ENCODE results near the gene QSOX2. TPM values are rescaled to one million over a fixed set of nuclear protein-coding genes. Genes with fewer than 3 reads are reported as not detected.

The QSOX2 gene
- total RNA-seq, 4 donors from 2014 or later = 2.9 to 7.1 (median 5.5) TPM

DNA sequence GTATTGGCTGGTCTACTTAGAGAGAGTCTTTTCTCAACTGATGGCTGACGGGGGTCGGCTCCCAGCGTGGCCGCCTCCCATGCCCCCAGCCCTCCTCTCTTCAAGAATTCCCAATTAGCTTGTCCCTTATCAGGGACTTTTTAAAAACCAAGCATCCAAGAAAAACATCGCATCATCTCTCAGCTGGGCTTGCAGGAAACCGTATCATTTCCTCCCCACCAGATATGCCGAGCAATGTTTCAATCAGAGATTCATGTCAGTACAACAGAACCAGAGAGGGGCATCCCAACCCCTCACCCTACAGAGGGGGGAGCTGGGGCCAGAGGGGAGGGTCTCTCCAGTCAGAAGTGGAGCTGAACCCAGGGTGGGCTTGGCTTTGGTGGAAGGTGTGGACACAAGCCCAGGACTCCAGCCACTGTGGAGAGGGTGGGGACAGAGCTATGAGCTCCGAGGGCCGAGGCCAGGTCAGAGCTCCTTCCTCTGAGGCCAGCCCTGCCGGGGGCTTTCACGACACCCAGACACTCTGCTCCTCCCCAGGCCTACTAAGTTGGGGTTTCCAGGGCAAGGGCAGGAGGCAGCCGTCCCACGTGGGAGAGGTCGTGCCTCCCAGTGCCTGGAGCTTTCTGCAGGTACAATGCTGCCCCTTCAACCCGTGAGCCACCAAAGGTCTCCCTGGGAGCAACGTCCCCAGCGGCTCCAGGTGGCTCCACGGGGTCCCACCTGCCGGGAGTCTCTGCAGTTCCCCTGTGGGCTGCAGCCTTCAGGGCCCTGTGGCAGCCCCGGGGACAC, 87.9 kb downstream of the QSOX2 start:
- DNase-seq = no peak
- Histone ChIP-seq H3K36me3 (no peaks in the 10 kb centered on the region), H3K27me3 (peaks cover 0 to 81% (median 0%) of the 10 kb centered on the region in 4 donors), H3K27ac (no peak overlapping the region), H3K4me3 (no peak overlapping the region), H3K4me1 (peaks cover 0 to 4% (median 0%) of the 10 kb centered on the region in 3 donors), H3K9me3 (no peaks in the 10 kb centered on the region)
- intact Hi-C loops (cut with DNase I) = no loop called here
- WGBS, 2 donors = 46 to 62% methylated on average over 6 to 13 of the region's 20 CpGs
- no peak for TF ChIP-seq POLR2A (IDR thresholded peaks at IDR 0.05)
- TF ChIP-seq, protein P1, sequence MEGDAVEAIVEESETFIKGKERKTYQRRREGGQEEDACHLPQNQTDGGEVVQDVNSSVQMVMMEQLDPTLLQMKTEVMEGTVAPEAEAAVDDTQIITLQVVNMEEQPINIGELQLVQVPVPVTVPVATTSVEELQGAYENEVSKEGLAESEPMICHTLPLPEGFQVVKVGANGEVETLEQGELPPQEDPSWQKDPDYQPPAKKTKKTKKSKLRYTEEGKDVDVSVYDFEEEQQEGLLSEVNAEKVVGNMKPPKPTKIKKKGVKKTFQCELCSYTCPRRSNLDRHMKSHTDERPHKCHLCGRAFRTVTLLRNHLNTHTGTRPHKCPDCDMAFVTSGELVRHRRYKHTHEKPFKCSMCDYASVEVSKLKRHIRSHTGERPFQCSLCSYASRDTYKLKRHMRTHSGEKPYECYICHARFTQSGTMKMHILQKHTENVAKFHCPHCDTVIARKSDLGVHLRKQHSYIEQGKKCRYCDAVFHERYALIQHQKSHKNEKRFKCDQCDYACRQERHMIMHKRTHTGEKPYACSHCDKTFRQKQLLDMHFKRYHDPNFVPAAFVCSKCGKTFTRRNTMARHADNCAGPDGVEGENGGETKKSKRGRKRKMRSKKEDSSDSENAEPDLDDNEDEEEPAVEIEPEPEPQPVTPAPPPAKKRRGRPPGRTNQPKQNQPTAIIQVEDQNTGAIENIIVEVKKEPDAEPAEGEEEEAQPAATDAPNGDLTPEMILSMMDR (IDR thresholded peaks at IDR 0.05) = no peak

Other genes with a start within 250 kb of the QSOX2 start
- 10 to 100 TPM; 10.4 to 21.6 (median 12.8) TPM for gene NACC2, start 150.5 kb downstream of the QSOX2 start, total RNA-seq
- gene TMEM250, start 126.9 kb downstream of the QSOX2 start, total RNA-seq = 10 to 100 TPM; 34.3 to 59.4 (median 43.4) TPM
- not detected for gene LHX3, start 40.7 kb downstream of the QSOX2 start, total RNA-seq
- not detected for gene CCDC187, start 58.3 kb upstream of the QSOX2 start, total RNA-seq
- gene GPSM1, start 81.7 kb upstream of the QSOX2 start, total RNA-seq = 1 to 10 TPM in 3 of 4 donors, under 1 TPM in 1; 0.72 to 8.2 (median 1.9) TPM
- 10 to 100 TPM in 3 of 4 donors, 1 to 10 TPM in 1; 1.8 to 31.1 (median 19.7) TPM for gene DNLZ, start 117.9 kb upstream of the QSOX2 start, total RNA-seq
- 1 to 10 TPM in 2 of 4 donors, under 1 TPM in 2; 0.57 to 1.1 (median 1.0) TPM for gene CARD9, start 127.9 kb upstream of the QSOX2 start, total RNA-seq
- 1 to 10 TPM; 2.6 to 5.1 (median 4.5) TPM for gene SNAPC4, start 154.4 kb upstream of the QSOX2 start, total RNA-seq
- 10 to 100 TPM; 24.3 to 31.9 (median 28.2) TPM for gene ENTR1, start 164.8 kb upstream of the QSOX2 start, total RNA-seq
- 10 to 100 TPM; 29.4 to 38.7 (median 33.5) TPM for gene PMPCA, start 164.8 kb upstream of the QSOX2 start, total RNA-seq
- gene INPP5E, start 194.0 kb upstream of the QSOX2 start, total RNA-seq = 1 to 10 TPM; 6.2 to 7.8 (median 7.5) TPM
- 10 to 100 TPM; 31.2 to 49.1 (median 38.6) TPM for gene SEC16A, start 237.2 kb upstream of the QSOX2 start, total RNA-seq